GM21723 (cell line): ENCODE data around the gene RHO.
"Not testable (repeated sequence)": the region's sequence is repeated elsewhere in the genome, so short reads cannot be mapped to it uniquely, and the experiment has no call there.

Experiments
- ATAC-seq: cut with Tn5 transposase; IDR thresholded peaks from one replicate; pipeline ENCODE4 v1.9.1; 2021; ENCODE audit warnings: mild to moderate bottlenecking, moderate library complexity; ENCODE audit not compliant: unreplicated experiment

Gene RHO

GRCh38 chr3:129542747-129543146 is 14.3 kb downstream of the RHO start:
- ATAC-seq: no peak

- ATAC-seq: no peak
Observed at GRCh38 chr3:129543156-129543790, 14.8 kb downstream of the RHO start, which contains the start of gene H1-8. TSS of gene H1-8 (plus strand) at chr3:129543175. CDS start at chr3:129543219, 44 bp downstream.

GRCh38 chr3:129543999-129544398 is 15.6 kb downstream of the RHO start:
- ATAC-seq: no peak

- not testable (repeated sequence) for ATAC-seq
Observed at GRCh38 chr3:129545951-129546350, 17.5 kb downstream of the RHO start.

- ATAC-seq: no peak
Observed at GRCh38 chr3:129547241-129547640, 18.8 kb downstream of the RHO start.

GRCh38 chr3:129548104-129548965 is 19.9 kb downstream of the RHO start:
- ATAC-seq: no peak

GRCh38 chr3:129549006-129549800 is 20.8 kb downstream of the RHO start:
- no peak for ATAC-seq

- no peak for ATAC-seq
Observed at GRCh38 chr3:129549805-129550204, 21.4 kb downstream of the RHO start.

GRCh38 chr3:129552287-129553050 is 24.0 kb downstream of the RHO start:
- ATAC-seq: no peak

- ATAC-seq: no peak
Observed at GRCh38 chr3:129553171-129553570, 24.7 kb downstream of the RHO start.

GRCh38 chr3:129553719-129554118 is 25.3 kb downstream of the RHO start:
- no peak for ATAC-seq

GRCh38 chr3:129554356-129555152 is 26.1 kb downstream of the RHO start:
- ATAC-seq: no peak

- no peak for ATAC-seq
Observed at GRCh38 chr3:129555153-129555550, 26.7 kb downstream of the RHO start.

- ATAC-seq: no peak
Observed at GRCh38 chr3:129555616-129556357, 27.3 kb downstream of the RHO start.

GRCh38 chr3:129556358-129556695 is 27.9 kb downstream of the RHO start:
- ATAC-seq: no peak

GRCh38 chr3:129556890-129557547 is 28.6 kb downstream of the RHO start:
- ATAC-seq: no peak

- no peak for ATAC-seq
Observed at GRCh38 chr3:129557548-129557894, 29.1 kb downstream of the RHO start.

GRCh38 chr3:129558081-129558771 is 29.8 kb downstream of the RHO start:
- no peak for ATAC-seq
